GM19467 (cell line): ENCODE measurements around the gene HLA-B.

ENCODE experiments used
- ATAC-seq: cut with Tn5 transposase; IDR thresholded peaks from one replicate; pipeline ENCODE4 v1.9.1; 2021; ENCODE audit warnings: mild to moderate bottlenecking, moderate library complexity; ENCODE audit not compliant: unreplicated experiment

HLA-B gene

DNA sequence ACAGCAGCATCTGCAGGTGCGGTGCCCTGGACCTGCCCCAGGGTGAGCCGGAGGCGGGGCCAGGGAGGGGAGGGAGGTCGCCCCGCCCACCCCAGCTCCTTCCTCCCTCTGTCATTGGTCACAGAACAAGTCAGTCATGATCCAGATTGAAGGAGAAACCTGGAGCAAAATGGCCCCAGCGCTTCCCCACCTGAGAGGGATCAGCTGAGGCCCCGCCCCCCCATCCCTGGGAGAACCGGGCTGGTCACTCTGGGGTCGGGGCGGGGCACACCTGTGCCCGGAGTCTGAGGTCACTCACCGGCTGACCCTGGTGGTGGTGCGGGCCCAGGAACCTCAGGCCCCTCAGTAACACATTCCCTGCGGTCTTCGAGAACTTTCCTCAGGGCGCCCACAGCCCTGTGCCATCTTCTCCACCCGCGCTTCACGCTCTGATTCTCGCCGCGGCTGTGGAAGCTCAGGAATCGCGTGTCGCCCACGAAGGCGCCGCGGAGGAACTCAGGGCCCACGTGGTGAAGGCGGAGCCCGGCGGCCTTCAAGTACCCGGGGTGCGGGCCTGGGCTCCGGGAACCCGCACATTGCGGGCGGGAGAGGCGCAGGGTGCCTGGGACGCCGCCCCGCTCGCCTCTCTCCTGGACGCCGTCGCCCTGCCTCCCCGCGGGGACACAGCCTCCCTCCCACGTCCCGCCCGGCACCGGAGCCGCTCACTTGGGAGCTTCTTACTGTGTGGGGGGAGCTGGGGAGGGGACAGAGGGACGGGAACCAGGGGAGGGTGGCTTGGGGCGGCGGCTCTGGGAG is 48.7 kb downstream of the HLA-B start:
- no peak for ATAC-seq

DNA sequence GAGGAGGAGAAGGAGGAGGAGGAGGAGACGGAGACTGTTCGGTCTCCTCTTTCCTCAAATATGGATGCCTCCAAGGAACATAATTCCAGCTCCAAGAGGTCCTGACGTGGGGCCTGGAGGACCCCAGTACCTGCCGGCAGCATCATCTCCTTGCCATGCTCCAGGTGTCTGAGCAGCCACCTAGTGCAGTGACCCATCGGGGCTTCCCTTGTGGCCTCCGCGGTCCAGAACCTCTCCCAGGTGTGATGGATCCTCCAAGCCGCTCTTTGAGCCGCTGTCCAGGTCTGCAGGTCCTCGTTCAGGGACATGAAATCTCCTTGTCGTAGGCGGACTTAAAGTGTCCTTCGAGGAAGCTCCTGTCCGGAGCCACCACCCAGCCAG is 49.3 kb downstream of the HLA-B start:
- no peak for ATAC-seq

GRCh38 chr6:31305703-31306219 is 51.2 kb downstream of the HLA-B start:
- ATAC-seq, result no peak

GRCh38 chr6:31304683-31305082 is 52.3 kb downstream of the HLA-B start:
- ATAC-seq, result no peak
